ENCODE results near the gene KRTAP2-3.
"Not testable (repeated sequence)": the region's sequence is repeated elsewhere in the genome, so short reads cannot be mapped to it uniquely, and the experiment has no call there.

The KRTAP2-3 gene

GRCh38 chr17:41067281-41067680, 7.4 kb upstream of the KRTAP2-3 start:
- no peak for DNase-seq (ENCODE audit: low read depth)

GRCh38 chr17:41065829-41066624, 6.1 kb upstream of the KRTAP2-3 start, which contains the start of gene KRTAP2-4:
Gene KRTAP2-4, minus strand, starts transcription at chr17:41065879. Its CDS starts 34 bp downstream, at chr17:41065845.
- DNase-seq (ENCODE audit: low read depth), result peak; percentile 80

GRCh38 chr17:41065016-41065689, 5.2 kb upstream of the KRTAP2-3 start:
- DNase-seq (ENCODE audit: low read depth), result not testable (repeated sequence)

GRCh38 chr17:41064301-41064700, 4.4 kb upstream of the KRTAP2-3 start:
- no peak for DNase-seq (ENCODE audit: low read depth)

GRCh38 chr17:41063449-41063848, 3.5 kb upstream of the KRTAP2-3 start:
- DNase-seq (ENCODE audit: low read depth), result no peak

GRCh38 chr17:41061964-41062363, 2.0 kb upstream of the KRTAP2-3 start:
- peak; percentile 90 for DNase-seq (ENCODE audit: low read depth)

- DNase-seq (ENCODE audit: low read depth), result peak; percentile 86
Observed at GRCh38 chr17:41059276-41060051, 450 bp downstream of the KRTAP2-3 start.

GRCh38 chr17:41058741-41059140, 1.2 kb downstream of the KRTAP2-3 start:
- DNase-seq (ENCODE audit: low read depth), result no peak

GRCh38 chr17:41057547-41057946, 2.4 kb downstream of the KRTAP2-3 start:
- no peak for DNase-seq (ENCODE audit: low read depth)

GRCh38 chr17:41055130-41055529, 4.8 kb downstream of the KRTAP2-3 start, which contains the start of gene KRTAP2-2:
Gene KRTAP2-2, minus strand, starts transcription at chr17:41055230. Its CDS starts 19 bp downstream, at chr17:41055211.
- not testable (repeated sequence) for DNase-seq (ENCODE audit: low read depth)

- not testable (repeated sequence) for DNase-seq (ENCODE audit: low read depth)
Observed at GRCh38 chr17:41054556-41054955, 5.4 kb downstream of the KRTAP2-3 start.

GRCh38 chr17:41054025-41054424, 5.9 kb downstream of the KRTAP2-3 start:
- DNase-seq (ENCODE audit: low read depth), result no peak

GRCh38 chr17:41052566-41052965, 7.3 kb downstream of the KRTAP2-3 start:
- DNase-seq (ENCODE audit: low read depth), result no peak

GRCh38 chr17:41049110-41049509, 10.8 kb downstream of the KRTAP2-3 start:
- DNase-seq (ENCODE audit: low read depth), result peak; percentile 71

- peak; percentile 61 for DNase-seq (ENCODE audit: low read depth)
Observed at GRCh38 chr17:41048441-41048840, 11.5 kb downstream of the KRTAP2-3 start.

- not testable (repeated sequence) for DNase-seq (ENCODE audit: low read depth)
Observed at GRCh38 chr17:41046735-41047465, 13.0 kb downstream of the KRTAP2-3 start, which contains the start of gene KRTAP2-1. Gene KRTAP2-1, minus strand, starts transcription at chr17:41047316. Its CDS starts 49 bp downstream, at chr17:41047267.

- no peak for DNase-seq (ENCODE audit: low read depth)
Observed at GRCh38 chr17:41042953-41043352, 17.0 kb downstream of the KRTAP2-3 start.

- not testable (repeated sequence) for DNase-seq (ENCODE audit: low read depth)
Observed at GRCh38 chr17:41040783-41041571, 18.9 kb downstream of the KRTAP2-3 start, which contains the start of gene KRTAP1-1. Gene KRTAP1-1, minus strand, starts transcription at chr17:41041450. Its CDS starts 53 bp downstream, at chr17:41041397.

- no peak for DNase-seq (ENCODE audit: low read depth)
Observed at GRCh38 chr17:41037853-41038350, 22.0 kb downstream of the KRTAP2-3 start.

- DNase-seq (ENCODE audit: low read depth), result not testable (repeated sequence)
Observed at GRCh38 chr17:41034346-41034935, 25.5 kb downstream of the KRTAP2-3 start, which contains the start of gene KRTAP1-3. Gene KRTAP1-3, minus strand, starts transcription at chr17:41034874. Its CDS starts 53 bp downstream, at chr17:41034821.

All from HS-5 (cell line).